GM19043 (cell line): ENCODE results near the gene ACAD10.
"Not testable (repeated sequence)": the region's sequence is repeated elsewhere in the genome, so short reads cannot be mapped to it uniquely, and the experiment has no call there.

ENCODE experiments used
- ATAC-seq: cut with Tn5 transposase; IDR thresholded peaks from one replicate; pipeline ENCODE4 v1.9.1; 2021; ENCODE audit warnings: low read depth; ENCODE audit not compliant: unreplicated experiment

Gene ACAD10

DNA sequence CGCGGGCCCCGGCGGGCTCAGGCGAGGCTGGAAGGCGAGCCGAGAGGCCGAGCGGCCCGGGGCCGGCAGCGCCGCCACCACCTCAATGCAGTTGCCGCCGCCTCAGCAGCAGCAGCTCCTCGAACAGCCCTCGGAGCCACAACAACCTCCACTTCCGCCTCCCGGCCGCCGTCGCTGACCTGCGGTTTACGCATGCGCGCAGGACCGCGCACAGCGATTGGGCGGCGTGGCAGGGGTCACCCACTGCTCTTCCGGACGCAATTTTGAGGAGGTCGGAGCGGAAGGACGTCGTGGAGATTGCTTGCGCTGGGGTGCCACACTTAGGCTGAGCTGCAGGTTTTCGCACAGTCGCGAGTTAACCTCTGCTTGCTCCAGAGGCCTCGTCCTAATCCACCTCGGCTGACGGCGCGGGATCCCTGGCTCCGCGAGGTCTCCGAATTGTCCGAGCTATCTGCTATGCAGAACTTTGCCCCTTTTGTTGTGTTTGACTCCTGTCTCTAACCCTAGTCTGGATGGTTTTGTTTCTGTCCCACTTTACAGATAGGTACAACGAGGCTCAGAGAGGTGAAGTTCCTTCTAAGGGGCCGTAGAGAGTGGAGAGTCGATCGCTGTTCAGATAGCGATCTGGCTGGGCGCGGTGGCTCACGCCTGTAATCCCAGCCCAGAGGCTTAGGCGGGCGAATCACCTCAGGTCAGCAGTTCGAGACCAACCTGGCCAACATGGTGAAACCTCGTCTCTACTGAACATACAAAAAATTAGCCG is at the start of gene ACAD10, which contains the start of gene BRAP:
Gene ACAD10 (plus strand): TSS at position 243 of the 763 bp plus-strand sequence. CDS start 6,657 bp downstream, outside the sequence.
Gene BRAP (minus strand): TSS at position 146 of the 763 bp plus-strand sequence. CDS start 164 bp downstream, outside the sequence.
- peak; percentile 90 for ATAC-seq

DNA sequence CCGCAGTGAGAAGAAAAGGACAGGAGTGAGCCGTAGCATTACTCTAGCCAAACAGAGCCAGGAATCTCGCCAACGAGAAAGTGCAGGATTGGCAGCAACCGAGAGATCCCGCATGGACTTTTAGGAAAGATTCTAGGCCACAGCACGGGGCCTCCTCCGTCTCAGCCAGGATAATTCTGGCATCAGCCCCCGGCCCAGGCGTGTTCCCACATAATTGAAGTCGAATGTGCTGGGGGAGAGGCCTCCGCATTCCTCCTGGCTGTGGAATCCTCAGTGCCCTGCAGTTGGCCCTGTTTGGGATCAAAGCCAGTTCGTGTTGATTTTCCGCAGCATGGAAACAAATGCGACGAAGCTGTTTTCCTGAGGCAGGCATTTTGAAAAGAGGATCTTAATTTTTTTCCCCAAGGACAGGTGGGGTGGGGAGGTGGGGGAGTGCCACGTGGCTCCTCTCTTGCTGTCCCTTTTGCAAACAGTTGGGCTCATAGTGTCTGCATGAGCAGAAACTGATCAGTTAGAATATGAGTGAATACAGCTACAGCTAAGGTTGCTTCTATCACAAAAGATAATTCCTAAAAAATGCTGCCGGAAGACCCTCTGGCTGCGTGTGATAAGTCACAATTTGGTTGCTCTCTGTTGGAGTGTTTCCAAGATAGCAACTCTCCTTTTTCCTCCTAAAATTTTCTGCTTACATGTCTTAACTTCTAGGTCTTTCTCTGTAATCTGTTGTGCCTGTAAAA is 49.5 kb upstream of the ACAD10 start:
- ATAC-seq: no peak

GRCh38 chr12:111638556-111638955 is 47.3 kb upstream of the ACAD10 start:
- ATAC-seq: no peak

DNA sequence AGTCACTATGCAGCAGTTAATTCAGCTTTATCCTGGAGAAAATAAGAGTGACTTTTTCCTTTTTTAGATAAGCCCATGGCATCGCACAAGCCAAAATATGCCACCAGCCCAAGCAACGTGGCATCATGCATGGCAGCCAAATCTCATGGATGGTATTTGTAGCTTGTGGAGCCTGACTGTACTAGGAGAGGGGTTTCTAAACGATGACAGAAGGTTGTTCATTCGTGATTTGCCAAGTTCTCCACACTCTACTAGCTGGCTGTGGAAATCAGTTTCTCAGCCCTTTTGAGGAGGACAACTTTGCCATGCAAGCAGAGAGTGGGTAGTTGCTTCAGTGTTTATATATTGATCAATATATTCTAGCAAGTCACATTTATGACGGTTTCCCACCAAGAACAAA is 45.3 kb upstream of the ACAD10 start:
- no peak for ATAC-seq

DNA sequence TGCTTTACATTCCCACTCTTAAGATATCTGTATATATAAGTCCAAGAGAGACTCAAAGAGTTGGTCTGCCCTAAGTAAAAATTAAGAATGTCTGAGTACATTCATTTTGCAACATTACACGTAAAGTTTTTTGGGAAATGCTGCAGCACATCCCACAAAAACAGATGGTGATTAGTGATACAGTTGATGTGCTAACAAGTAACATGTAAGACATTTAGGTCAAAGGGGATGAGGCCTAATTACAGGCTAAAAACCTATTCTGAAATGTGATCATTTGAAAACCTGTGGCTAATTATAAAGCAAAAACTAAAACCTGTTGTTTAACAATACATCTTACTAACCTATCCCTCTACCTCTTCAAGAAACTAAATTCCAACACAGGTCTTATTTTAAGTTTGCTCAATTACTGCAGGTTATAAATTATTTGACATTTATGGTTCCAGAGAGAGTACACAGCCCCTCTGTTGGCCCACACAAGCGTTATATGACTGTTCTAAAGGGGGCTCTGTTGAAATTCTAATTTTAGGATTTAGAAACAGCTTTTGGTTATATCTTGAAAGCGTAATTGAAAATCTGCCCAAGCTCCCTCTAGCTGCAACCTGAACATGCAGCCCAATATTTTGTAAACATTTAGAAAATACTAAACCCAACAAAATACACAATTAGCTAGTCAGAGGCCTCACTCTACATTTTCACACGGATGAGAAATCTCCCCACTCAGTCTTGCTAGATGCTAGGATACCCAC is 43.0 kb upstream of the ACAD10 start:
- ATAC-seq: no peak

DNA sequence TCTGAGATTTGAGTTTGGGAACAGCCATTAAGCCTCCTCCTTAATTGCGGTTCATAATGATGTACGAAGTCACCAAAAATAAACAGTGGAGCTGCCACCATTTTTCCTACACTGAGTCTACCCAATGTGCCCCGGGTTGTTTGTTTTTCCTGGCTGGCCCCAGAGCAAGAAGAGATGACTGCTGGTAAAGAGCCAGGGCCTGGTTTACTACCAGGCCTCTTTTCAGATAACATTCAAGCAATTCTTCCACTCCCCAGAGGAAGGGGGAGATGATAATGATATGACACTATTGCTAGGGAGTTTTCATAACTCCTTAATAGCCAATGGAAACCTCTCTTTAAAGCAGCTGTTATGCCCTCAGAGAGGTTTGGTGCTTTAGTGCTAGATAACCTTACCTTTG is 42.4 kb upstream of the ACAD10 start:
- ATAC-seq: no peak

DNA sequence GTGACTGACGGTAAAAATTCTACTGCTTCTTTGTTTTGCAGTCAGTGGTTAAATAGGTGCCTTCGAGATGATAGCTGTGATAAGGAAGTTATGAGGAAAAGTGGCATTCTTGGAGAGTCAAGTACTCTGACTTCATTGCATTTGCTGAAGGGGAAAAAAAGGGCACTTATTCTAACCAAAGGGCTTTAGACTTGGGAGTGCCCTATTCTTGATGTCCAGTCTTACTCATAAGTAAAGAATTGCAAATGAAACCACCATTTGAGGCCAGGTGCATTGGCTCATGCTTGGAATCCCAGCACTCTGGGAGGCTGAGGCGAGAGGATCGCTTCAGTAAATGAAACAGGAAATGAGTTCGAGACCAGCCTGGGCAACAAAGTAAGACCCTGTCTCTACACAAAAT is 40.4 kb upstream of the ACAD10 start:
- no peak for ATAC-seq

DNA sequence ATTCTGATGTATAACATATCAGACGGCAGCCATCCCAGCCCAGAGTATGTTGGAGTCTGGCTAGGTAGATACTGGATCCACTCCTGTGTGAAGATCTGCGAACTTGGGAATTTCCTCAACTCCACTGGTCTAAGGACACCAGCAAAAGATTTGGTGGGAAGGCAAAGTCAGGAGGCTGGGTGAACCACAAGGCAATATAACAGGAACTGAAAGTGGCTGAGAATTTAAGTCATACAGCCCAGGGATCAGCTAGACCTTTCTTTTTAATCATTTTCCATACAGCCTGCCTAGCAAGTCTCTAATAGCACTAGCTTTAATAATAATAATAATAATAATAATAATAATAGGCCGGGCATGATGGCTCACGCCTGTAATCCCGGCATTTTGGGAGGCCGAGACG is 34.9 kb upstream of the ACAD10 start:
- no peak for ATAC-seq

- not testable (repeated sequence) for ATAC-seq
Measured at GRCh38 chr12:111652530-111652929, 33.3 kb upstream of the ACAD10 start.

DNA sequence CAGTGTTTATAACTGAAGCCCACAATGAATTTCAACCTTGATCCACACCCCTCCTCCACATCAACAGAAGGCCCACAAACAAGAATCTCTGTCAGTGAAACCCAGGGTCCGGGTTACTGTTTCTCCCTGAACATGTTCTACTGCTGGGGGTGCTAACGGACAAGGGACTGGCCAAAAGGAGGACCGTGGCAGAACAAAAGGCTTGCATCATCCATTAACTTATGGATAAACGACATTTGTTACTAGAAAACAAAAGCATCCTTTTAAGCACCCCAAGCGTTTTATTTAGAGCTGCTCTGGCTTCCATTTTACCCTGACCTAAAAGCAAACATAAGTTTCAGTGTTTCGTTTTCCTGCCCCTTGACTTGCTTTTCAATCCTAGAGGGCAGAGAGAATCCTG is 32.3 kb upstream of the ACAD10 start:
- ATAC-seq: no peak

GRCh38 chr12:111655356-111655755 is 30.5 kb upstream of the ACAD10 start:
- no peak for ATAC-seq

DNA sequence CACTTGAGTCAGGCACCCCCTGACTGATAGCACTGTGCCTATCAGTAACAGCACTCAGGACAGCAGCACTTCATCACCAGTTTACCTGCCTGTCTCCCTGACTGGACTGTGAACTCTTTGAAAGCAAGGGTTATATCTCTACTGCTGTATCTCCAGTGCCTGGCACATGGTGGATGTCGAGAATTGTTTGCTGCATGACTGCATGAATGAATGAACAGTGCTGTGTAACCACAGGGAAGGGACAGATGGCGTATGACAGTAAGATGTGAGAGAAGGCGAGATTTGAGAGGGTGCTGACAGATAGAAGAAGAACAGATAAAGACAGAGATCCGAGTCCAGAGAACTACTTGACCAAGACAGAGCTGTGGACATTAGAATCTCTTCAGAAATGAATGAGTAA is 29.8 kb upstream of the ACAD10 start:
- ATAC-seq: no peak

DNA sequence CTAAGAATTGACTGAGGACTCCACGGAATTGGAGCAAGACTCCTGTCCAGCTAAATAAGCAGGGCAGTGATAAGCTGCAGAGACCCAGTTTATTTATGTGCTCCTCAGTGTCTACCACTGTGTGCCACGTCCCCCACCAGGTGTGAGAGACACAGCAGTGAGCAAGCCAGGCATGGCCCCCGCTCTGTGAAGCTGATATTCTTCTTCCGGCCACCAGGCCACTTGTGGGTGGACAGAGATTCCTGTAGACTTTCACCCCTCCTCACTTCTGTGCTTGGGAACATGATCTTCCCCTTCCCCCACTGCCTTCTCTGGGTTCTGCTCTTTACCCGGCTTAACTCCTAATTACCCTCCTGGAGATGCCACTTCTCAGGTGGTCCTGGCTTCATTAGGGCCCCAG is 21.4 kb upstream of the ACAD10 start:
- no peak for ATAC-seq

GRCh38 chr12:111664961-111665865 is 20.6 kb upstream of the ACAD10 start:
- ATAC-seq: no peak

DNA sequence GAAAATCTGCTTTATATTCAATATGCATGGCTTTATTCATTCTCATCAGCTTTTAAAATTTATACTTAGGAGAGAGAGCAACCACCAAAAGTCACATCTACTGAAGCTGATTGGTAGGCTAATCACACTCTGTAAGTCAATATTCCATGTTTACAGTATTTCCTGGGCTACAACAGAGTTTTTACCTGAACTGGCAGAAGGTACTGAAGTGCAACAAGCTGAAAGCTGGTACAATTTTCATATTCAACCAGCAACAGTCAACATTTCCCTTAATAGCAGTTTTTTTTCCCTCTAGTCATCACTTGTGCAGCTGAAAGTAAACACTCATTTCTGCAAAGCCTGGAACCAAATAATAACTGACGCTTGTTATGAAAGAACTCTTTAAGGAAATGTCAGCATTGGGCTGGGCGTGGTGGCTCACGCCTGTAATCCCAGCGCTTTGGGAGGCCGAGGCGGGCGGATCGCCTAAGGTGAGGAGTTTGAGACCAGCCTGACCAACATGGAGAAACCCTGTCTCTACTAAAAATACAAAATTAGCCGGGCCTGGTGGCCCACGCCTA is 13.0 kb upstream of the ACAD10 start:
- ATAC-seq: no peak

DNA sequence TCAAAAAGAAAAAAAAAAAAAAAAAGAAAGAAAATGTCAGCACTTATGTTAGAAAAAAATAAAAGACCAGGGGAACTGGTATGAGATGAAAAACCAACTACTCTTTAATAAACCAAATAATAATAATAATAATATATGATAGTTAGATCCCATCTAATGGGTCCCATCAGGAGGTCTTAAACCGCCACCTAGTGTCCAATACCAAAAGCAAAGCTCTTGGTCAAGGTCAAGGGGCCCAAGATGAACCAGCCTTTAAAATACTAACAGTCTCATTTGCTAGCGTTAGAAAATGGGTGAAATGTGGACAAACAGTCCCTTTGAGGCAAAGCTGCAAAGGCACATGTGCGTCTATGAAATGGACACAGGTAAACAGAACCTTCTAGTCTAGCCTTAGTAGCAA is 12.3 kb upstream of the ACAD10 start:
- ATAC-seq: no peak

DNA sequence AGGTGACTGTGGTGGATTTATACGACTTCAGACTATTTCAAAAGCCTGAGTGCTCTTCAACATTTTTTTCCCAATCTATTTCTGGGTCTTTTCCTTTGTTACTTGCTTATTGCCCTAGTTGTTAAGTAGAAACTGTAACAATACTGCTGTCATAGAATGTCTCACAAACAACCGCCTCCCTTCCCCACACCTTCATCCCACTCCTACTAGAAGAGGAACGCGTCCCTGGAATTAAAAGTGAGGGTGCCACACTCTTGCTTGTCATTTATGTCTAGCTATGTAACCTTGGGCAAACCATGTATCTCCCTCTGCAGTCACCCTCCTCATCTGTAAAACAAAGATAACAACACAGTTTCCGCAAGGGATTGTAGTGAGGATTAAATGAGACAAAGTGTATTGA is 8.7 kb upstream of the ACAD10 start:
- no peak for ATAC-seq

DNA sequence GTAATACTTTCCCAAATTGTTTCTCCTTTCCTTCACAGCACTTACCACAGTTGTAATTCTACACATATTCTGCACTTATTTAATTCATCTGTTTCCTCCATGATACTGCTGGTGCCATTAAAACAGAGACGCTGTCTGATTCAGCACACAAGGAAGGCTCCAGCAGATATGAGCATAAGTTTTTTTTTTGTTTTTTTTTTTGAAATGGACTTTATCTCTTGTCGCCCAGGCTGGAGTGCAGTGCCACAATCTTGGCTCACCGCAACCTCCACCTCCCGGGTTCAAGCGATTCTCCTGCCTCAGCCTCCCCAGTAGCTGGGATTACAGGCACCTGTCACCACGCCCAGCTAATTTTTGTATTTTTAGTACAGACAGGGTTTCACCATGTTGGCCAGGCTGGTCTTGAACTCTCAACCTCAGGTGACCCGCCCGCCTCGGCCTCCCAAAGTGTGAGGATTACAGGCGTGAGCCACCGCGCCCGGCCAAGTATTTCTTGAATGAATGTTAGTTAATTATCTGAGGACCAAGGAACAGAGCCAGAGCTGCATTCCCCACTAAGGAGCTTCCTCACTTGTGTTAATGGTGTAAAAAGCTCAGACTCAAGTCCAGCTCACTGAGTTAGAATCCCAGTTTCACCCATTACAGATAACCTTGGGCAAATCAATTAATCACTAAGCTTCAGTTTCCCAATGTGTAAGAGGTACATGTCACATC is 1.2 kb upstream of the ACAD10 start:
- ATAC-seq: not testable (repeated sequence)

DNA sequence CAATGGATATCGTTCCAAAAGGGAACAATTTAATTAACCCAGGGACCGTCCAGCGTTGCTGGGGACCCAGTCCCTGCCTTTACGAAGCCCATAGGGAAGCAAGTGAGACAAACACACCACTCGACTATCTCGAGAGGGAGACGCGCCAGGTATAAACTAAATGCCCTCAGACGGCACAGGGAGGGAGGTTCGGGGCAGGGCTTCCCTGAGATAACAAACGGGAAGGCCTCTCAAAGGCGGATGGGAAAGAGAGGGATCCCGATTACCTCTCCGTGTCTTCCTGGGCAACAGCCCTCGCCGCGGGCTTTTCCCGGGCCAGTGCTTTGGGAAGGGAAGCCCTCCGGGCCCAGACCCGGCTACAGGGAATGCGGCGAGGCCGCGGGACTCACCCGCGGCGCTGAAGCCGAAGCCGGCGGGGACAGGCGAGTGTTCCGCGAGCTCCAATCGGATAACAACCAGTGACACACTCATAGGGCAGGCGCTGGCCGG is 487 bp upstream of the ACAD10 start:
- ATAC-seq: no peak
